ENCODE data around the gene DNLZ.

DNA sequence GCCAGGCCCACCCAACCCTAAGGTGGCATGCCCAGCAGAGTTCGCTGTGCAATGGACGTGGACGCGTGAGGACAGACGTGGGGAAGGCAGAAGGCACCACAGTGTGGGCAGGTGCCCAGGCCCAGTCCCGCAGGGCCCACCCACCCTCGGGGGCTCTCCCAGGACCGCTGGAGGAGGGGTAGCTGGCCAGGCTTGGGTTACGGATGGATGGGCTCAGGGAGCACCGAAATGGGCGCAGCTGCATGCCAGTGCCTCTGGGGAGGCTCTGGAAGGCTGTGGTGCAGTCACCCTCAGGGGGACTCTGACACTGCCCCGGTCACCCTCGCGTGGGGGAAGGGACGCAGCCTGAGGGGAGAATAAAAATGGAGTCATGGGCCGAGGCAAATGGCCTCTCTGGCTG is 45.8 kb downstream of the DNLZ start:
- no peak for TF ChIP-seq POLR2A (IDR thresholded peaks at IDR 0.05; ENCODE audit: low read depth, low read length)
- no peak for TF ChIP-seq POLR2AphosphoS5 (IDR thresholded peaks at IDR 0.05; ENCODE audit: low read depth, low read length)

Data from GM12892 (cell line).